GM12878 (cell line): ENCODE measurements around the gene CCDC149. TPM values are rescaled to one million over a fixed set of nuclear protein-coding genes. Genes with fewer than 3 reads are reported as not detected.

Experiments used
- ATAC-seq: fragments of 200-7000 bp; cut with Tn5 transposase; 3 replicates; pipeline ENCODE4 v1.9.1; 2020; ENCODE audit warnings: mild to moderate bottlenecking, moderate library complexity
- BruUV-seq: library from RNA; stranded (reverse); fragments of 400-500 nt; replicated peaks from 2 replicates; lab custom pipeline; 2021; lab: Mats Ljungman, UMichigan
- CTCF ChIA-PET: fragments of 300-600 bp; sonication (Branson Sonifier 250); formaldehyde crosslinking; extraction: SDS; loops from one replicate; lab custom pipeline; 2021; ENCODE audit warnings: inconsistent platforms; lab: Yijun Ruan, JAX
- POLR2A ChIA-PET: fragments of 350-600 bp; formaldehyde crosslinking; extraction: SDS; loops from one replicate; lab custom pipeline; 2021; ENCODE audit warnings: inconsistent platforms; lab: Charles Lee
- RAD21 ChIA-PET: fragments of 300-600 bp; sonication (Branson Sonifier 250); formaldehyde crosslinking; loops from one replicate; lab custom pipeline; 2023; ENCODE audit warnings: antibody characterized with exemption; ENCODE audit not compliant: unreplicated experiment; lab: Charles Lee
- SMC1A ChIA-PET: fragments of 300-600 bp; sonication (Branson Sonifier 250); formaldehyde crosslinking; loops from one replicate; lab custom pipeline; 2023; ENCODE audit not compliant: unreplicated experiment, uncharacterized antibody; lab: Charles Lee
- DNase-seq: peaks from one replicate; pipeline ENCODE4 v3.0.0-alpha.2; 2011; ENCODE audit warnings: low read depth, low spot score
- FAIRE-seq: peaks from 3 replicates; lab custom pipeline; 2011; peaks lifted over from hg19 to GRCh38; lab: Jason Lieb, UNC
- H2AFZ ChIP-seq: 2 replicates; pipeline ENCODE4 v1.6.0; 2011; ENCODE audit warnings: low read depth, low read length, control low read depth; ENCODE audit not compliant: control insufficient read depth
- H3K27ac ChIP-seq: 2 replicates; pipeline ENCODE4 v1.5.1; 2011; ENCODE audit warnings: control low read depth; ENCODE audit not compliant: control insufficient read depth, insufficient read depth
- H3K27me3 ChIP-seq, 2 experiments: replicated peaks in 1 of 2; 2 replicates each; pipeline versions ENCODE4 v1.6.0 to v1.6.1; 2011; ENCODE audit warnings: low read length in 1 of 2; ENCODE audit not compliant: control insufficient read depth in 2 of 2, insufficient read depth in 2 of 2
- H3K36me3 ChIP-seq, 2 experiments: 2 replicates each; pipeline ENCODE4 v1.5.1; 2011; ENCODE audit warnings: low read length in 1 of 2; ENCODE audit not compliant: control insufficient read depth in 2 of 2, insufficient read depth in 2 of 2
- H3K4me1 ChIP-seq: 2 replicates; pipeline ENCODE4 v1.6.1; 2011; ENCODE audit warnings: mild to moderate bottlenecking, low read length, moderate library complexity, mixed read lengths; ENCODE audit not compliant: control insufficient read depth, insufficient read depth
- H3K4me2 ChIP-seq: 2 replicates; pipeline ENCODE4 v1.6.0; 2011; ENCODE audit warnings: control low read depth; ENCODE audit not compliant: control insufficient read depth, insufficient read depth
- H3K4me3 ChIP-seq: fragments of 200-600 bp; sonication (generic); 2 replicates; pipeline ENCODE4 v1.5.1; 2016
- H3K79me2 ChIP-seq: 2 replicates; pipeline ENCODE4 v1.6.0; 2011; ENCODE audit warnings: low read length; ENCODE audit not compliant: control insufficient read depth, insufficient read depth
- H3K9ac ChIP-seq: 2 replicates; pipeline ENCODE4 v1.8.0; 2011; ENCODE audit warnings: low read length, control low read depth, mixed read lengths; ENCODE audit not compliant: control insufficient read depth, insufficient read depth
- H3K9me3 ChIP-seq: replicated peaks from 3 replicates; pipeline ENCODE4 v1.5.1; 2011; ENCODE audit warnings: mild to moderate bottlenecking, low read length; ENCODE audit not compliant: control insufficient read depth, insufficient read depth
- H4K20me1 ChIP-seq: 2 replicates; pipeline ENCODE4 v1.6.0; 2011; ENCODE audit not compliant: control insufficient read depth, insufficient read depth
- ATF2 ChIP-seq: IDR thresholded peaks from 2 replicates; pipeline ENCODE4 v1.6.1; 2012; ENCODE audit warnings: low read length, inconsistent platforms
- HDAC2 ChIP-seq: fragments of 200-600 bp; sonication (generic); IDR thresholded peaks from 2 replicates; pipeline ENCODE4 v1.6.1; 2017
- HDGF ChIP-seq: fragments of 450-650 bp; IDR thresholded peaks from 2 replicates; pipeline ENCODE4 v1.6.1; 2016; ENCODE audit warnings: antibody characterized with exemption
- MTA3 ChIP-seq: IDR thresholded peaks from 2 replicates; pipeline ENCODE4 v1.6.1; 2012; ENCODE audit warnings: low read length, inconsistent platforms, borderline replicate concordance
- POLR2AphosphoS5 ChIP-seq: IDR thresholded peaks from 2 replicates; pipeline ENCODE4 v1.6.1; 2011; ENCODE audit warnings: mild to moderate bottlenecking, low read length, inconsistent platforms
- SP1 ChIP-seq: IDR thresholded peaks from one replicate; pipeline ENCODE4 v1.6.1; 2011; ENCODE audit warnings: low read depth, low read length
- WRNIP1 ChIP-seq: IDR thresholded peaks from 2 replicates; pipeline ENCODE4 v1.6.1; 2011; ENCODE audit warnings: low read depth, low read length, improper control_type of control experiment, borderline replicate concordance
- YY1 ChIP-seq: IDR thresholded peaks from 2 replicates; pipeline ENCODE4 v1.6.1; 2011; ENCODE audit warnings: low read depth, mild to moderate bottlenecking, low read length
- WGBS: methylation state at CpG from one replicate; pipeline ENCODE4 v1.1.6; 2016; ENCODE audit warnings: low lambda C conversion rate; ENCODE audit not compliant: insufficient replicate concordance, insufficient coverage; ENCODE audit errors: missing lambda C conversion rate; 5-methylcytosine and 5-hydroxymethylcytosine counted together
- in situ Hi-C: fragments of 300-500 bp; cut with MboI; formaldehyde crosslinking; loops from 9 replicates; pipeline ENCODE4 v1.14.3; 2018; ENCODE audit warnings: mixed read lengths
- intact Hi-C: fragments of 100-400 bp; cut with micrococcal nuclease; formaldehyde crosslinking; loops from one replicate; pipeline ENCODE4 v1.14.2; 2022; ENCODE audit not compliant: unreplicated experiment
- polyA plus RNA-seq, 11 experiments: library from polyadenylated mRNA; depleted of rRNA in 4 of 11; unstranded in 6 of 11; stranded (reverse) in 5 of 11; fragments of >200 nt; fragmentation: Nextera tagmentation in 4 of 11; fragmentation: Illumina TruSeq in 1 of 11; extraction: Ambion mirVana in 4 of 11; extraction: Trizol in 1 of 11; gene quantifications; 1 replicate in 1 of 11; 2 replicates in 10 of 11; pipeline versions ENCODE4 v1.2.1 to v1.2.3, GENCODE V29; 2011 to 2016; ENCODE audit warnings: inconsistent platforms in 2 of 11, missing spikeins in 2 of 11, low read depth in 1 of 11
- total RNA-seq, 4 experiments: library from RNA; depleted of rRNA in 3 of 4; stranded (reverse); fragments of >200 nt in 3 of 4; fragmentation: Illumina TruSeq in 1 of 4; extraction: Trizol in 1 of 4; gene quantifications; 2 replicates each; pipeline versions ENCODE4 v1.2.1 to v1.2.3, GENCODE V29; 2013 to 2021
- TF ChIP-seq, protein P1 (sequence below): fragments of 450-650 bp; formaldehyde crosslinking; IDR thresholded peaks from 2 replicates; pipeline ENCODE4 v1.4.0; 2020; ENCODE audit warnings: mild to moderate bottlenecking, moderate library complexity
- TF ChIP-seq, protein P2 (sequence below): fragments of 450-650 bp; IDR thresholded peaks from 2 replicates; pipeline ENCODE4 v1.6.1; 2016; ENCODE audit warnings: mild to moderate bottlenecking, moderate library complexity, borderline replicate concordance
- TF ChIP-seq, protein P3 (sequence below): fragments of 450-650 bp; IDR thresholded peaks from 2 replicates; pipeline ENCODE4 v1.6.1; 2017; ENCODE audit warnings: low read depth, mild to moderate bottlenecking, moderate library complexity
- TF ChIP-seq, protein P4 (sequence below): IDR thresholded peaks from 2 replicates; pipeline ENCODE4 v1.6.1; 2012; ENCODE audit warnings: low read depth, low read length, improper control_type of control experiment

Gene CCDC149
- total and polyA plus RNA-seq, 10 of the 15 experiments (the other 5 are each of a cell fraction or from before 2014, with no cell fraction given): 0.03 to 0.04 (median 0.04) TPM; not detected in 7

GRCh38 chr4:24886596-24886995, 26.2 kb downstream of the CCDC149 start (continued):
- TF ChIP-seq, protein P1, sequence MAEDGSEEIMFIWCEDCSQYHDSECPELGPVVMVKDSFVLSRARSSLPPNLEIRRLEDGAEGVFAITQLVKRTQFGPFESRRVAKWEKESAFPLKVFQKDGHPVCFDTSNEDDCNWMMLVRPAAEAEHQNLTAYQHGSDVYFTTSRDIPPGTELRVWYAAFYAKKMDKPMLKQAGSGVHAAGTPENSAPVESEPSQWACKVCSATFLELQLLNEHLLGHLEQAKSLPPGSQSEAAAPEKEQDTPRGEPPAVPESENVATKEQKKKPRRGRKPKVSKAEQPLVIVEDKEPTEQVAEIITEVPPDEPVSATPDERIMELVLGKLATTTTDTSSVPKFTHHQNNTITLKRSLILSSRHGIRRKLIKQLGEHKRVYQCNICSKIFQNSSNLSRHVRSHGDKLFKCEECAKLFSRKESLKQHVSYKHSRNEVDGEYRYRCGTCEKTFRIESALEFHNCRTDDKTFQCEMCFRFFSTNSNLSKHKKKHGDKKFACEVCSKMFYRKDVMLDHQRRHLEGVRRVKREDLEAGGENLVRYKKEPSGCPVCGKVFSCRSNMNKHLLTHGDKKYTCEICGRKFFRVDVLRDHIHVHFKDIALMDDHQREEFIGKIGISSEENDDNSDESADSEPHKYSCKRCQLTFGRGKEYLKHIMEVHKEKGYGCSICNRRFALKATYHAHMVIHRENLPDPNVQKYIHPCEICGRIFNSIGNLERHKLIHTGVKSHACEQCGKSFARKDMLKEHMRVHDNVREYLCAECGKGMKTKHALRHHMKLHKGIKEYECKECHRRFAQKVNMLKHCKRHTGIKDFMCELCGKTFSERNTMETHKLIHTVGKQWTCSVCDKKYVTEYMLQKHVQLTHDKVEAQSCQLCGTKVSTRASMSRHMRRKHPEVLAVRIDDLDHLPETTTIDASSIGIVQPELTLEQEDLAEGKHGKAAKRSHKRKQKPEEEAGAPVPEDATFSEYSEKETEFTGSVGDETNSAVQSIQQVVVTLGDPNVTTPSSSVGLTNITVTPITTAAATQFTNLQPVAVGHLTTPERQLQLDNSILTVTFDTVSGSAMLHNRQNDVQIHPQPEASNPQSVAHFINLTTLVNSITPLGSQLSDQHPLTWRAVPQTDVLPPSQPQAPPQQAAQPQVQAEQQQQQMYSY (CRISPR knock-in tag): no peak
- no peak for TF ChIP-seq YY1
- no peak for TF ChIP-seq SP1
- TF ChIP-seq HDAC2: no peak
- no peak for TF ChIP-seq POLR2AphosphoS5

- no peak overlapping the region for H3K4me2 ChIP-seq
- H2AFZ ChIP-seq: no peak overlapping the region
- in situ Hi-C loops (no loop called here), intact Hi-C loops (no loop called here)
- FAIRE-seq: no peak
- no peak for ATAC-seq
- H3K4me1 ChIP-seq: no peaks in the 10 kb centered on the region; the same call in 1 of the 2 replicates
- H3K79me2 ChIP-seq: no peaks in the 10 kb centered on the region
- no peaks in the 10 kb centered on the region for H4K20me1 ChIP-seq
- CTCF ChIA-PET: no interaction called here
- no peak overlapping the region for H3K9ac ChIP-seq
- WGBS: 22% methylated on average over 8 of the region's 8 CpGs
- H3K36me3 ChIP-seq: no peaks in the 10 kb centered on the region
- H3K9me3 ChIP-seq: no peaks in the 10 kb centered on the region
- H3K27ac ChIP-seq: no peak overlapping the region
- RAD21 ChIA-PET: no interaction called here
- no peak overlapping the region for H3K4me3 ChIP-seq
- H3K27me3 ChIP-seq: no peaks in the 10 kb centered on the region
- POLR2A ChIA-PET: no interaction called here
- no peak for DNase-seq
- SMC1A ChIA-PET: no interaction called here
- no TSS peak for BruUV-seq
- TF ChIP-seq WRNIP1 (no peak), ATF2 (no peak), MTA3 (no peak), HDGF (no peak)
- TF ChIP-seq, protein P2, sequence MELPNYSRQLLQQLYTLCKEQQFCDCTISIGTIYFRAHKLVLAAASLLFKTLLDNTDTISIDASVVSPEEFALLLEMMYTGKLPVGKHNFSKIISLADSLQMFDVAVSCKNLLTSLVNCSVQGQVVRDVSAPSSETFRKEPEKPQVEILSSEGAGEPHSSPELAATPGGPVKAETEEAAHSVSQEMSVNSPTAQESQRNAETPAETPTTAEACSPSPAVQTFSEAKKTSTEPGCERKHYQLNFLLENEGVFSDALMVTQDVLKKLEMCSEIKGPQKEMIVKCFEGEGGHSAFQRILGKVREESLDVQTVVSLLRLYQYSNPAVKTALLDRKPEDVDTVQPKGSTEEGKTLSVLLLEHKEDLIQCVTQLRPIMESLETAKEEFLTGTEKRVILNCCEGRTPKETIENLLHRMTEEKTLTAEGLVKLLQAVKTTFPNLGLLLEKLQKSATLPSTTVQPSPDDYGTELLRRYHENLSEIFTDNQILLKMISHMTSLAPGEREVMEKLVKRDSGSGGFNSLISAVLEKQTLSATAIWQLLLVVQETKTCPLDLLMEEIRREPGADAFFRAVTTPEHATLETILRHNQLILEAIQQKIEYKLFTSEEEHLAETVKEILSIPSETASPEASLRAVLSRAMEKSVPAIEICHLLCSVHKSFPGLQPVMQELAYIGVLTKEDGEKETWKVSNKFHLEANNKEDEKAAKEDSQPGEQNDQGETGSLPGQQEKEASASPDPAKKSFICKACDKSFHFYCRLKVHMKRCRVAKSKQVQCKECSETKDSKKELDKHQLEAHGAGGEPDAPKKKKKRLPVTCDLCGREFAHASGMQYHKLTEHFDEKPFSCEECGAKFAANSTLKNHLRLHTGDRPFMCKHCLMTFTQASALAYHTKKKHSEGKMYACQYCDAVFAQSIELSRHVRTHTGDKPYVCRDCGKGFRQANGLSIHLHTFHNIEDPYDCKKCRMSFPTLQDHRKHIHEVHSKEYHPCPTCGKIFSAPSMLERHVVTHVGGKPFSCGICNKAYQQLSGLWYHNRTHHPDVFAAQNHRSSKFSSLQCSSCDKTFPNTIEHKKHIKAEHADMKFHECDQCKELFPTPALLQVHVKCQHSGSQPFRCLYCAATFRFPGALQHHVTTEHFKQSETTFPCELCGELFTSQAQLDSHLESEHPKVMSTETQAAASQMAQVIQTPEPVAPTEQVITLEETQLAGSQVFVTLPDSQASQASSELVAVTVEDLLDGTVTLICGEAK: no peak
- TF ChIP-seq, protein P3, sequence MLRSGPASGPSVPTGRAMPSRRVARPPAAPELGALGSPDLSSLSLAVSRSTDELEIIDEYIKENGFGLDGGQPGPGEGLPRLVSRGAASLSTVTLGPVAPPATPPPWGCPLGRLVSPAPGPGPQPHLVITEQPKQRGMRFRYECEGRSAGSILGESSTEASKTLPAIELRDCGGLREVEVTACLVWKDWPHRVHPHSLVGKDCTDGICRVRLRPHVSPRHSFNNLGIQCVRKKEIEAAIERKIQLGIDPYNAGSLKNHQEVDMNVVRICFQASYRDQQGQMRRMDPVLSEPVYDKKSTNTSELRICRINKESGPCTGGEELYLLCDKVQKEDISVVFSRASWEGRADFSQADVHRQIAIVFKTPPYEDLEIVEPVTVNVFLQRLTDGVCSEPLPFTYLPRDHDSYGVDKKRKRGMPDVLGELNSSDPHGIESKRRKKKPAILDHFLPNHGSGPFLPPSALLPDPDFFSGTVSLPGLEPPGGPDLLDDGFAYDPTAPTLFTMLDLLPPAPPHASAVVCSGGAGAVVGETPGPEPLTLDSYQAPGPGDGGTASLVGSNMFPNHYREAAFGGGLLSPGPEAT: no peak
- TF ChIP-seq, protein P4, sequence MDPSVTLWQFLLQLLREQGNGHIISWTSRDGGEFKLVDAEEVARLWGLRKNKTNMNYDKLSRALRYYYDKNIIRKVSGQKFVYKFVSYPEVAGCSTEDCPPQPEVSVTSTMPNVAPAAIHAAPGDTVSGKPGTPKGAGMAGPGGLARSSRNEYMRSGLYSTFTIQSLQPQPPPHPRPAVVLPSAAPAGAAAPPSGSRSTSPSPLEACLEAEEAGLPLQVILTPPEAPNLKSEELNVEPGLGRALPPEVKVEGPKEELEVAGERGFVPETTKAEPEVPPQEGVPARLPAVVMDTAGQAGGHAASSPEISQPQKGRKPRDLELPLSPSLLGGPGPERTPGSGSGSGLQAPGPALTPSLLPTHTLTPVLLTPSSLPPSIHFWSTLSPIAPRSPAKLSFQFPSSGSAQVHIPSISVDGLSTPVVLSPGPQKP: no peak
Measured at GRCh38 chr4:24885342-24885741, 27.5 kb downstream of the CCDC149 start.
